ENCODE results near the gene GLCE. TPM values are rescaled to one million over a fixed set of nuclear protein-coding genes. Genes with fewer than 3 reads are reported as not detected.

Gene GLCE
- total and polyA plus RNA-seq, 9 of the 15 experiments (the other 6 are each of a cell fraction or from before 2014, with no cell fraction given), result 4.6 to 12.3 (median 10.6) TPM

- TF ChIP-seq NKRF (IDR thresholded peaks at IDR 0.05; ENCODE audit: borderline replicate concordance) (no peak), TAF1 (IDR thresholded peaks at IDR 0.05; ENCODE audit: control insufficient read depth, extremely low read depth, insufficient read depth, low read length, severe bottlenecking) (no peak), DMBX1 (CRISPR knock-in tag; IDR thresholded peaks at IDR 0.05; ENCODE audit: borderline replicate concordance) (no peak), ARHGAP35 (IDR thresholded peaks at IDR 0.05; ENCODE audit: partially characterized antibody) (no peak), ZNF41 (CRISPR knock-in tag; conservative IDR thresholded peaks at IDR 0.05) (no peak), NR0B1 (IDR thresholded peaks at IDR 0.05; ENCODE audit: partially characterized antibody) (no peak), ATF3 (IDR thresholded peaks at IDR 0.05) (no peak), ATF3 (CRISPR knock-in tag; conservative IDR thresholded peaks at IDR 0.05) (no peak)
These were observed 155.1 kb downstream of the GLCE start (continued) for GRCh38 chr15:69315402-69316110.
